K562 (cell line): ENCODE measurements around the gene LIPH. TPM values are rescaled to one million over a fixed set of nuclear protein-coding genes. Genes with fewer than 3 reads are reported as not detected.

Experiments used
- ATAC-seq: fragments of 200-7000 bp; cut with Tn5 transposase; 3 replicates; pipeline ENCODE4 v1.9.1; 2020; ENCODE audit warnings: moderate library complexity
- BruUV-seq: library from RNA; stranded (reverse); fragments of 400-500 nt; replicated peaks from 2 replicates; lab custom pipeline; 2021; lab: Mats Ljungman, UMichigan
- CTCF ChIA-PET: fragments of 300-600 bp; formaldehyde crosslinking; extraction: SDS; loops from one replicate; lab custom pipeline; 2021; ENCODE audit warnings: low intra/inter-chr PET ratio; lab: Yijun Ruan, JAX
- POLR2A ChIA-PET: fragments of 300-600, 350-650 bp; sonication (Branson Sonifier 250); formaldehyde crosslinking; extraction: SDS; loops from one replicate; lab custom pipeline; 2021; ENCODE audit warnings: antibody characterized with exemption, inconsistent platforms; lab: Yijun Ruan, JAX
- DNase-seq, 4 experiments: peaks; one replicate each; pipeline versions ENCODE4 v3.0.0 to v3.0.0-alpha.2; 2011 to 2018; ENCODE audit warnings: low spot score in 3 of 4, mixed read lengths in 3 of 4; ENCODE audit errors: extremely low read depth in 1 of 4
- FAIRE-seq: peaks from 2 replicates; lab custom pipeline; 2011; peaks lifted over from hg19 to GRCh38; lab: Jason Lieb, UNC
- H2AFZ ChIP-seq: 2 replicates; pipeline ENCODE4 v1.6.0; 2011; ENCODE audit warnings: low read depth, low read length, control low read depth, inconsistent platforms
- H3K27ac ChIP-seq: fragments of 200-600 bp; 3 replicates; pipeline ENCODE4 v1.8.0; 2011; ENCODE audit warnings: low read depth, mild to moderate bottlenecking, control low read depth, inconsistent platforms, low read length, moderate library complexity, mixed read lengths; ENCODE audit errors: extremely low read depth
- H3K27me3 ChIP-seq, 2 experiments: fragments of 300-600 bp in 1 of 2; 2 replicates in 1 of 2; 3 replicates in 1 of 2; pipeline versions ENCODE4 v1.6.0 to v1.8.0; 2011; ENCODE audit warnings: inconsistent platforms in 2 of 2, low read length in 2 of 2, mild to moderate bottlenecking in 1 of 2, mixed read lengths in 1 of 2, moderate library complexity in 1 of 2; ENCODE audit not compliant: control insufficient read depth in 2 of 2, insufficient read depth in 2 of 2
- H3K36me3 ChIP-seq: fragments of 300-600 bp; 3 replicates; pipeline ENCODE4 v1.8.0; 2011; ENCODE audit warnings: mild to moderate bottlenecking, low read length, inconsistent platforms; ENCODE audit not compliant: control insufficient read depth, insufficient read depth
- H3K4me1 ChIP-seq, 2 experiments: fragments of 200-600 bp in 1 of 2; replicated peaks in 1 of 2; 2 replicates in 1 of 2; 3 replicates in 1 of 2; pipeline versions ENCODE4 v1.5.1 to v1.8.0; 2011; ENCODE audit warnings: inconsistent platforms in 2 of 2, low read length in 2 of 2, mild to moderate bottlenecking in 1 of 2, mixed read lengths in 1 of 2, moderate library complexity in 1 of 2; ENCODE audit not compliant: control insufficient read depth in 2 of 2, insufficient read depth in 2 of 2
- H3K4me2 ChIP-seq: 2 replicates; pipeline ENCODE4 v1.6.1; 2011; ENCODE audit warnings: low read length, control low read depth, inconsistent platforms, mixed read lengths; ENCODE audit not compliant: insufficient read depth
- H3K4me3 ChIP-seq: fragments of 200-600 bp; sonication (generic), shearing (Covaris generic); 2 replicates; pipeline ENCODE4 v1.5.1; 2016; ENCODE audit warnings: control low read depth, inconsistent platforms
- H3K79me2 ChIP-seq: fragments of 200-600 bp; 3 replicates; pipeline ENCODE4 v1.8.0; 2011; ENCODE audit warnings: low read length, inconsistent platforms; ENCODE audit not compliant: control insufficient read depth, insufficient read depth
- H3K9ac ChIP-seq, 2 experiments: 2 replicates each; pipeline versions ENCODE4 v1.6.0 to v1.6.1; 2011; ENCODE audit warnings: low read depth in 2 of 2, low read length in 2 of 2, control low read depth in 1 of 2, inconsistent platforms in 1 of 2, mild to moderate bottlenecking in 1 of 2, mixed read lengths in 1 of 2; ENCODE audit not compliant: insufficient read depth in 1 of 2
- H3K9me1 ChIP-seq: one replicate; pipeline ENCODE4 v1.6.0; 2011; ENCODE audit warnings: inconsistent platforms, mild to moderate bottlenecking, low read length, moderate library complexity; ENCODE audit not compliant: control insufficient read depth, insufficient read depth
- H3K9me3 ChIP-seq: replicated peaks from 2 replicates; pipeline ENCODE4 v1.5.1; 2011; ENCODE audit warnings: low read depth, low read length, inconsistent platforms; ENCODE audit not compliant: control insufficient read depth, insufficient read depth
- H4K20me1 ChIP-seq: replicated peaks from 2 replicates; pipeline ENCODE4 v1.6.1; 2011; ENCODE audit warnings: low read length, inconsistent platforms, mixed read lengths; ENCODE audit not compliant: control insufficient read depth, insufficient read depth
- EHMT2 ChIP-seq: fragments of 450-650 bp; IDR thresholded peaks from 2 replicates; pipeline ENCODE4 v1.6.1; 2018; ENCODE audit warnings: antibody characterized with exemption
- ESRRA ChIP-seq: fragments of 450-650 bp; IDR thresholded peaks from 2 replicates; pipeline ENCODE4 v1.6.1; 2014; ENCODE audit warnings: low read depth, mild to moderate bottlenecking, moderate library complexity, borderline replicate concordance
- FOSL1 ChIP-seq: fragments of 200-800 bp; sonication (Bioruptor generic); conservative IDR thresholded peaks from 2 replicates; pipeline ENCODE4 v1.6.1; 2016; ENCODE audit warnings: missing genetic modification characterization, missing compliant biosample characterization
- JUND ChIP-seq, 2 experiments: IDR thresholded peaks; 2 replicates in 1 of 2; 3 replicates in 1 of 2; pipeline ENCODE4 v1.6.1; 2011; ENCODE audit warnings: borderline replicate concordance in 2 of 2, low read depth in 2 of 2, low read length in 2 of 2, improper control_type of control experiment in 1 of 2, missing biosample characterization in 1 of 2, missing genetic modification characterization in 1 of 2, missing genetic modification reagents in 1 of 2
- NCOA2 ChIP-seq, 2 experiments: fragments of 450-650 bp; IDR thresholded peaks; 2 replicates each; pipeline ENCODE4 v1.6.1; 2018; ENCODE audit warnings: mild to moderate bottlenecking in 2 of 2, moderate library complexity in 1 of 2; ENCODE audit not compliant: partially characterized antibody in 2 of 2
- NFIC ChIP-seq: fragments of 450-650 bp; IDR thresholded peaks from 2 replicates; pipeline ENCODE4 v1.6.1; 2017; ENCODE audit warnings: mild to moderate bottlenecking, inconsistent platforms
- RCOR1 ChIP-seq, 2 experiments: IDR thresholded peaks; 2 replicates each; pipeline ENCODE4 v1.6.1; 2012; ENCODE audit warnings: low read depth in 2 of 2, low read length in 2 of 2, borderline replicate concordance in 1 of 2, improper control_type of control experiment in 1 of 2
- XRCC5 ChIP-seq: fragments of 200-400 bp; formaldehyde crosslinking; IDR thresholded peaks from 2 replicates; pipeline ENCODE4 v1.6.1; 2017; ENCODE audit warnings: low read depth, mild to moderate bottlenecking, low read length
- ZC3H4 ChIP-seq: sonication (generic); formaldehyde crosslinking; IDR thresholded peaks from 2 replicates; pipeline ENCODE4 v1.9.0; 2021; ENCODE audit warnings: missing genetic modification reagents, borderline replicate concordance
- ZNF445 ChIP-seq: fragments of 250-450 bp; sonication (Bioruptor Pico); IDR thresholded peaks from 2 replicates; pipeline ENCODE4 v1.4.0; 2020; ENCODE audit warnings: low read depth, mild to moderate bottlenecking, moderate library complexity
- WGBS: fragments of 100-300 bp; shearing (Covaris generic); methylation state at CpG from one replicate; pipeline ENCODE4 v1.1.6; 2016; ENCODE audit warnings: low coverage, mixed read lengths; ENCODE audit not compliant: insufficient coverage; ENCODE audit errors: missing lambda C conversion rate; 5-methylcytosine and 5-hydroxymethylcytosine counted together
- in situ Hi-C: fragments of 300-500 bp; cut with MboI; formaldehyde crosslinking; loops from 4 replicates; pipeline ENCODE4 v1.15.0; 2018; ENCODE audit warnings: inconsistent platforms, mixed read lengths
- intact Hi-C: fragments of 100-400 bp; cut with micrococcal nuclease; formaldehyde crosslinking; loops from 2 replicates; pipeline ENCODE4 v1.14.2; 2022
- polyA plus RNA-seq, 8 experiments: library from polyadenylated mRNA; depleted of rRNA in 4 of 8; stranded (reverse) in 5 of 8; unstranded in 3 of 8; fragments of >200 nt; fragmentation: Nextera tagmentation in 2 of 8; fragmentation: Illumina TruSeq in 1 of 8; extraction: Ambion mirVana in 2 of 8; extraction: Trizol in 1 of 8; gene quantifications; 2 replicates each; pipeline versions ENCODE4 v1.2.1 to v1.2.3, GENCODE V29; 2011 to 2014; ENCODE audit warnings: inconsistent platforms in 1 of 8, missing spikeins in 1 of 8
- total RNA-seq, 7 experiments: library from RNA; depleted of rRNA in 6 of 7; stranded (reverse); fragments of >200 nt in 6 of 7; fragmentation: Illumina TruSeq in 2 of 7; extraction: Trizol in 2 of 7; gene quantifications; 2 replicates each; pipeline versions ENCODE4 v1.2.1 to v1.2.3, GENCODE V29; 2011 to 2021; ENCODE audit warnings: low replicate concordance in 1 of 7
- TF ChIP-seq, protein P1 (sequence below), 2 experiments: fragments of 450-650 bp in 1 of 2; sonication (generic) in 1 of 2; formaldehyde crosslinking in 1 of 2; IDR thresholded peaks in 1 of 2; conservative IDR thresholded peaks in 1 of 2; 2 replicates each; pipeline versions ENCODE4 v1.6.1 to v1.8.1; 2016 to 2023; ENCODE audit warnings: mild to moderate bottlenecking in 2 of 2, moderate library complexity in 2 of 2, inconsistent platforms in 1 of 2, missing genetic modification reagents in 1 of 2

LIPH gene
- total and polyA plus RNA-seq, 9 of the 15 experiments (the other 6 are each of a cell fraction or from before 2014, with no cell fraction given), result 0.73 to 1.8 (median 1.3) TPM

DNA sequence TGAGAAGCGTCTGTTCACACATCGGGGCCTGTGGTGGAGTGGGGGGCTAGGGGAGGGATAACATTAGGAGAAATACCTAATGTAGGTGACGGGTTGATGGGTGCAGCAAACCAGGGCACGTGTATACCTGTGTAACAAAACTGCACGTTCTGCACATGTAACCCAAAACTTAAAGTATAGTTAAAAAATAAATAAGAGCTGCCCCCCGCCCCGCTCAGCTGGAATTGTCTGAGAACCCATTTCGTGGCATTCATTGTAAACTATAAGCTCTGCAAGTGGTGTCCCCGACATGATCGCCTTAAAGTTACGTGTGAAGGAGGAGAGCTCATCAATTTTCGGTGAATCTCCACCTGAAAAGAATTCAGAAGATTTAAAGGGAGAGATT, 7.3 kb upstream of the LIPH start:
- no peak overlapping the region for H3K4me3 ChIP-seq
- CTCF ChIA-PET, result interaction anchor here (0.7 kb wide), 1 partner anchor 97 kb away, joined by 3 read pairs; no protein-coding TSS in a partner anchor
- no peaks in the 10 kb centered on the region for H3K9me1 ChIP-seq
- no peak overlapping the region for H3K9ac ChIP-seq
- POLR2A ChIA-PET, result interaction anchor here (0.8 to 1.0 kb wide), 3 partner anchors 13 to 378 kb away, joined by 3 to 5 read pairs (median 4); partner anchors contain the start of gene TRA2B
- H3K4me1 ChIP-seq, result peaks cover 14 to 17% of the 10 kb centered on the region in 2 experiments; a peak in 3 of 5 replicates
- 0 out of 2 replicates have a peak, but pooled peaks cover 2% of the 10 kb centered on the region for H3K9me3 ChIP-seq
- no peak overlapping the region for H2AFZ ChIP-seq
- no peaks in the 10 kb centered on the region for H3K79me2 ChIP-seq
- no peak for DNase-seq
- in situ Hi-C loops, result no loop called here
- FAIRE-seq, result no peak
- BruUV-seq, result no TSS peak
- no peaks in the 10 kb centered on the region for H3K27me3 ChIP-seq
- intact Hi-C loops, result loop anchor here (5.0 kb wide), 1 partner anchor 207 kb away; no protein-coding TSS in a partner anchor
- no peak overlapping the region for H3K4me2 ChIP-seq
- 70% methylated on average over 12 of the region's 12 CpGs for WGBS
- no peaks in the 10 kb centered on the region for H4K20me1 ChIP-seq
- H3K36me3 ChIP-seq, result no peaks in the 10 kb centered on the region
- no peak overlapping the region for H3K27ac ChIP-seq
- TF ChIP-seq XRCC5, result no peak
- ATAC-seq, result no peak

DNA sequence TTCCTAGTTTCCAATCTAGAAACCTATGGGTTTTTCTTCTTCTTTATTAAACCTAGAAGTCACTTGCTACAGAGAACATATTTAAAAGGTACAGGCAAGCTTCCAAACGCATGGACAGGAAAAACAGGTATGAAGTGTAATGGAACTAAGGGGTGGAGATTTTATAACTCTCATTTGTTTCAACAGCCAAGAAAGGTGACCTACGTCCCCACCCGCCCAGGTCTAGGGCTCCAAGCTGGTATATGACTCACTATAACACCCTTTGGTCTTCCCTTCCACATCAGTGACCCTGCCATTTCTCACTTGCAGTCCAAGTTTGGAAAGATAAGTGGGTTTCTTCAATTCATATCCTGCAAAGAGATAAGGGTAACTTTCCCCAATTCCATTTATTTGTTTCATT, 6.0 kb upstream of the LIPH start:
- peaks cover 14 to 20% of the 10 kb centered on the region in 2 experiments; a peak in 3 of 5 replicates for H3K4me1 ChIP-seq
- H3K9ac ChIP-seq, result peak overlapping the region in 1 of 2 experiments; percentile 36; a peak in 2 of 4 replicates
- H3K4me2 ChIP-seq, result peak overlapping the region; percentile 70
- ATAC-seq, result peak; percentile 87
- FAIRE-seq, result peak; percentile 56
- POLR2A ChIA-PET, result interaction anchor here (1.0 to 1.5 kb wide), 2 partner anchors 15 to 28 kb away, joined by 5 to 6 read pairs; partner anchors contain the start of gene SENP2
- 0 out of 2 replicates have a peak, but pooled peaks cover 2% of the 10 kb centered on the region for H3K9me3 ChIP-seq
- no peaks in the 10 kb centered on the region for H3K36me3 ChIP-seq
- H3K4me3 ChIP-seq, result no peak overlapping the region
- intact Hi-C loops, result loop anchor here (1.0 to 5.0 kb wide), 2 partner anchors 59 to 206 kb away; partner anchors contain the start of gene TMEM41A
- no peaks in the 10 kb centered on the region for H3K9me1 ChIP-seq
- TF ChIP-seq FOSL1 (tag) (peak; percentile 49; the same call in 1 of the 2 replicates), JUND (IDR thresholded peaks at IDR 0.05; ENCODE audit: borderline replicate concordance, low read depth, low read length) (peak; percentile 70), JUND (tag; IDR thresholded peaks at IDR 0.05; ENCODE audit: borderline replicate concordance, low read depth, low read length) (no peak; the same call in 2 of the 3 replicates), RCOR1 (IDR thresholded peaks at IDR 0.05; ENCODE audit: borderline replicate concordance in 1 of 2, low read depth in 2 of 2, low read length in 2 of 2) (peak in 1 of 2 experiments; percentile 7; a peak in 1 of 4 replicates), ZNF445 (no peak), EHMT2 (0 out of 2 replicates have a peak, but pooled peaks have one; percentile 31), ZC3H4 (CRISPR knock-in tag) (no peak), NCOA2 (IDR thresholded peaks at IDR 0.05; ENCODE audit: partially characterized antibody in 2 of 2) (peak in 1 of 2 experiments; percentile 6), ESRRA (no peak), NFIC (0 out of 2 replicates have a peak, but pooled peaks have one; percentile 1)
- TF ChIP-seq, protein P1, sequence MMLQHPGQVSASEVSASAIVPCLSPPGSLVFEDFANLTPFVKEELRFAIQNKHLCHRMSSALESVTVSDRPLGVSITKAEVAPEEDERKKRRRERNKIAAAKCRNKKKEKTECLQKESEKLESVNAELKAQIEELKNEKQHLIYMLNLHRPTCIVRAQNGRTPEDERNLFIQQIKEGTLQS (IDR thresholded peaks at IDR 0.05), result peak; percentile 74
- TF ChIP-seq, protein P1 (CRISPR knock-in tag; conservative IDR thresholded peaks at IDR 0.05), result no peak
- H3K27ac ChIP-seq, result peak overlapping the region; percentile 60
- H3K27me3 ChIP-seq, result no peaks in the 10 kb centered on the region
- 0% methylated on average over 3 of the region's 3 CpGs for WGBS
- CTCF ChIA-PET, result interaction anchor here (0.8 kb wide), 2 partner anchors 22 to 31 kb away, joined by 3 read pairs; no protein-coding TSS in a partner anchor
- DNase-seq, result peak; percentile 44 to 74 (median 59)
- peak overlapping the region; percentile 75 for H2AFZ ChIP-seq
- no TSS peak for BruUV-seq
- no peaks in the 10 kb centered on the region for H3K79me2 ChIP-seq
- no peaks in the 10 kb centered on the region for H4K20me1 ChIP-seq
- in situ Hi-C loops, result no loop called here
